ENCODE results near the gene CRACDL.

The CRACDL gene

DNA sequence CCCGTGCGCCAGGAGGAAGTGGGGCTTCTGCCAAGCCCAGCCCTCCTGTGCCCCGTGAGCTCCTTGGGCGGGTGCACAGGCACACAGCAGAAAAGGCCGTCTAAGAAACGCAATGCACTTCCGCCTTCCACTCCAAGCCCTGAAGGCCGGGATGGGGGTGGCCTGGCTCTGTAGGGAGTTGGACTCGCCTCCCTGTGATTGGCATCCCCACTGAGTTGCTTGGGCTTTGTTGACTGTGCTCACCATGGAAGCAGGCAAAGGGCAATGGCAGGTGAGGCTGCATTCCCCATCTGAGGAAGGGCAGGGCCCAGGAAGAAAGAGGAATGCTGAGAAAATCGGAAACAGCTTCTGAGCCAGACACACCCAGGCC is 66.8 kb downstream of the CRACDL start:
- Histone ChIP-seq H3K9me3 (ENCODE audit: control insufficient read depth, insufficient read depth, low read length) (no peaks in the 10 kb centered on the region), H3K4me3 (ENCODE audit: low read length) (no peak overlapping the region)

DNA sequence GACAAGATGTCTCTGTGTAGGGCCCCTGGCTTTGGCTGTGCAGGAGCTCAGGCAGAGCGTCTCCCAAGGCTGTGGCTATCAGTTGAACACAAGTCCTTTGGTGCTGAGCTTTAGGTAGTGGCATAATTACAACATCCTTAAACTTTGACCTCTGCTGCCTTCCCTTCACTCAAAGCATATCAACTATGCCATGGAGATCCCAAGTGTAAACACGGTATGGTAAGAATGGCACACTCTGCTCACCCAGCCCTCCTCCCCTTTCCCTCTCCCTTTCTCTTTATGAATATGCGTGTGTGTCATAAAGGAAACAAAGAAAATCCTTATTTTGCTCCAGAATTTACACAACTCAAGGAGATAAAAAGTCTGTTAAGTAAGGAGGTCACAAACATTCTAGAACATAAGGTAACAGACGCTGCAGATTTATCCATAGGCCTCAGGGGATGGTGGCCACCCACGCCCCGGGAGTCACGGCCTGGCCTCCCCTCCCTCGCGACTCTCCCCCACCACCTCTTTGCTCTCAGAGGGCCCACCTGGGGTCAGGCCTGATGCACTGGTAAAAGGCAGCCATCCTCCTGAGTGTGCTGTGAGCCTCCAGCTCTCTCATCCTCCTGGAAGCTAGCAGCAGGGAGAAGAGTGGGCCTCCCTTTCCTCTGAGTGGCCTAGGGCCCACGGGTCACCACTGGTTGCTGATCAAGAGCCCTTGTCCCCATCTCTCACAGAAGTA is 67.3 kb downstream of the CRACDL start:
- H3K9me3 ChIP-seq (ENCODE audit: control insufficient read depth, insufficient read depth, low read length) = no peaks in the 10 kb centered on the region
- no peak overlapping the region for H3K4me3 ChIP-seq (ENCODE audit: low read length)
- H3F3A ChIP-seq (ENCODE audit: control insufficient read depth, insufficient read depth) = no peaks in the 10 kb centered on the region
- H3K4me1 ChIP-seq (ENCODE audit: control insufficient read depth, low read length) = no peaks in the 10 kb centered on the region
- no peaks in the 10 kb centered on the region for H3K9me2 ChIP-seq (replicated peaks; ENCODE audit: control insufficient read depth, low read length)
- H3K27ac ChIP-seq (ENCODE audit: low read depth, low read length) = no peak overlapping the region
- no peaks in the 10 kb centered on the region for H3K27me3 ChIP-seq (ENCODE audit: control insufficient read depth, low read length)
- no peak overlapping the region for H3K4me2 ChIP-seq (ENCODE audit: low read length)
- no peaks in the 10 kb centered on the region for H3K36me3 ChIP-seq (ENCODE audit: control insufficient read depth, low read length)
- TF ChIP-seq, protein P1, sequence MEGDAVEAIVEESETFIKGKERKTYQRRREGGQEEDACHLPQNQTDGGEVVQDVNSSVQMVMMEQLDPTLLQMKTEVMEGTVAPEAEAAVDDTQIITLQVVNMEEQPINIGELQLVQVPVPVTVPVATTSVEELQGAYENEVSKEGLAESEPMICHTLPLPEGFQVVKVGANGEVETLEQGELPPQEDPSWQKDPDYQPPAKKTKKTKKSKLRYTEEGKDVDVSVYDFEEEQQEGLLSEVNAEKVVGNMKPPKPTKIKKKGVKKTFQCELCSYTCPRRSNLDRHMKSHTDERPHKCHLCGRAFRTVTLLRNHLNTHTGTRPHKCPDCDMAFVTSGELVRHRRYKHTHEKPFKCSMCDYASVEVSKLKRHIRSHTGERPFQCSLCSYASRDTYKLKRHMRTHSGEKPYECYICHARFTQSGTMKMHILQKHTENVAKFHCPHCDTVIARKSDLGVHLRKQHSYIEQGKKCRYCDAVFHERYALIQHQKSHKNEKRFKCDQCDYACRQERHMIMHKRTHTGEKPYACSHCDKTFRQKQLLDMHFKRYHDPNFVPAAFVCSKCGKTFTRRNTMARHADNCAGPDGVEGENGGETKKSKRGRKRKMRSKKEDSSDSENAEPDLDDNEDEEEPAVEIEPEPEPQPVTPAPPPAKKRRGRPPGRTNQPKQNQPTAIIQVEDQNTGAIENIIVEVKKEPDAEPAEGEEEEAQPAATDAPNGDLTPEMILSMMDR (IDR thresholded peaks at IDR 0.05; ENCODE audit: low read depth, low read length, poor library complexity, severe bottlenecking) = no peak
- no peak for TF ChIP-seq EZH2phosphoT487 (IDR thresholded peaks at IDR 0.05; ENCODE audit: borderline replicate concordance, low read length)
- no peaks in the 10 kb centered on the region for H3K79me2 ChIP-seq (ENCODE audit: control insufficient read depth, low read length)
- no peaks in the 10 kb centered on the region for H4K20me1 ChIP-seq (ENCODE audit: control insufficient read depth, insufficient read depth, low read depth, low read length)

More for the DNA sequence above, 66.8 kb downstream of the CRACDL start:
- H3K27me3 ChIP-seq (ENCODE audit: control insufficient read depth, low read length) = no peaks in the 10 kb centered on the region
- no peaks in the 10 kb centered on the region for H3K79me2 ChIP-seq (ENCODE audit: control insufficient read depth, low read length)
- TF ChIP-seq EZH2phosphoT487 (IDR thresholded peaks at IDR 0.05; ENCODE audit: borderline replicate concordance, low read length) = no peak
- TF ChIP-seq, protein P1 (IDR thresholded peaks at IDR 0.05; ENCODE audit: low read depth, low read length, poor library complexity, severe bottlenecking) = no peak
- no peaks in the 10 kb centered on the region for H3F3A ChIP-seq (ENCODE audit: control insufficient read depth, insufficient read depth)
- H3K36me3 ChIP-seq (ENCODE audit: control insufficient read depth, low read length) = no peaks in the 10 kb centered on the region
- no peak overlapping the region for H3K4me2 ChIP-seq (ENCODE audit: low read length)
- no peak overlapping the region for H3K27ac ChIP-seq (ENCODE audit: low read depth, low read length)
- H3K9me2 ChIP-seq (replicated peaks; ENCODE audit: control insufficient read depth, low read length) = no peaks in the 10 kb centered on the region
- H3K4me1 ChIP-seq (ENCODE audit: control insufficient read depth, low read length) = no peaks in the 10 kb centered on the region
- no peaks in the 10 kb centered on the region for H4K20me1 ChIP-seq (ENCODE audit: control insufficient read depth, insufficient read depth, low read depth, low read length)

DNA sequence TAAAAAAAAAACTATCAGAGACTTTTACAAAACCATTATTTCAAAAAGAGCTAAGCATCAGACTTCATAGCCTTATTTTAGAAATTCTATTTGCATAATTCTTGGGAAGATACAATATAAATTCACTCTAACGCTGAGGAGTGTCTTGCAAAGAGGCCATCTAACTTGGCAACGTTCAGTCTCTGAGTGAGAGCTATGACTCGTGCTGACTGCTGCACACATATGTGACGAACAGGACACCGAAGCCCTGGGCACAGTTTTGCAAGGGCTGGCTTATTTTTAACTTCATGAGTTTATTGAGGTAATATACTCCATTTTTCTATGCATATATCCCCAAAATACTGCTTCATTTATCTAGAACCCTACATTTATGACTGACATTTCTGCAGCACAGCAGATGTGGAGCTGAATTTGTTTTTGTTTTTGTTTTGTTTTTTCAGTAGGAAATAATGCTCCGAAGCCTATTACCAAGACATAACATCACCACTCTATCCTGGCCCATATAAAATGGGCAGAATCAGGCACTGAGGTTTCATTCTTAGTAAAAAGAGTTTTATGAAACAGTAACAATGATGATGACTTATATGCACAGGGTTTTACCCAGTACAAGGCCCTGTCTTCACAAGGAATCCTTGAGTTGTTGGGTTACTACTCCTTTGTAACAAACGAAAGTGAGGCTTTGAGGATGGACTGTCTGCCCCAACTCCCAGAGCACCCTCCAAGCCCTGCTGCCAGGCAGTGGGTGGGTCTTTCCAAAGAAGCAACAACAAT is 68.3 kb downstream of the CRACDL start:
- Histone ChIP-seq H3K4me1 (ENCODE audit: control insufficient read depth, low read length) (no peaks in the 10 kb centered on the region), H3K36me3 (ENCODE audit: control insufficient read depth, low read length) (no peaks in the 10 kb centered on the region), H3K27me3 (ENCODE audit: control insufficient read depth, low read length) (no peaks in the 10 kb centered on the region), H3F3A (ENCODE audit: control insufficient read depth, insufficient read depth) (no peaks in the 10 kb centered on the region), H3K27ac (ENCODE audit: low read depth, low read length) (no peak overlapping the region), H3K4me3 (ENCODE audit: low read length) (no peak overlapping the region), H3K4me2 (ENCODE audit: low read length) (no peak overlapping the region), H3K79me2 (ENCODE audit: control insufficient read depth, low read length) (no peaks in the 10 kb centered on the region), H4K20me1 (ENCODE audit: control insufficient read depth, insufficient read depth, low read depth, low read length) (no peaks in the 10 kb centered on the region), H3K9me3 (ENCODE audit: control insufficient read depth, insufficient read depth, low read length) (no peaks in the 10 kb centered on the region), H3K9me2 (replicated peaks; ENCODE audit: control insufficient read depth, low read length) (no peaks in the 10 kb centered on the region)
- TF ChIP-seq EZH2phosphoT487 (IDR thresholded peaks at IDR 0.05; ENCODE audit: borderline replicate concordance, low read length) = no peak
- TF ChIP-seq, protein P1 (IDR thresholded peaks at IDR 0.05; ENCODE audit: low read depth, low read length, poor library complexity, severe bottlenecking) = no peak

Data from DOHH2 (cell line).